Measurements from ENCODE around the gene TMC4. TPM values are rescaled to one million over a fixed set of nuclear protein-coding genes. Genes with fewer than 3 reads are reported as not detected.

Gene TMC4
- total and polyA plus RNA-seq, 2 experiments from 2014 or later, result 0.74 to 3.4 TPM

- no peak for DNase-seq (ENCODE audit: low read depth in 1 of 2, low spot score in 1 of 2)
- H3K27me3 ChIP-seq, result no peaks in the 10 kb centered on the region
- no peak overlapping the region for H3K4me3 ChIP-seq
- peaks cover 65% of the 10 kb centered on the region for H3K36me3 ChIP-seq
- H3K9me3 ChIP-seq (ENCODE audit: low read depth), result no peaks in the 10 kb centered on the region
- TF ChIP-seq CTCF (IDR thresholded peaks at IDR 0.05; ENCODE audit: low read depth, low read length), result no peak
- H3K27ac ChIP-seq, result no peak overlapping the region
- no peaks in the 10 kb centered on the region for H3K4me1 ChIP-seq (ENCODE audit: low read depth)
These were observed 20.7 kb downstream of the TMC4 start for GRCh38 chr19:54152267-54152666.

- Histone ChIP-seq H3K27me3 (no peaks in the 10 kb centered on the region), H3K9me3 (ENCODE audit: low read depth) (no peaks in the 10 kb centered on the region), H3K4me3 (no peak overlapping the region), H3K4me1 (ENCODE audit: low read depth) (no peaks in the 10 kb centered on the region), H3K27ac (no peak overlapping the region), H3K36me3 (peaks cover 69% of the 10 kb centered on the region)
- DNase-seq (ENCODE audit: low read depth in 1 of 2, low spot score in 1 of 2), result no peak
- TF ChIP-seq CTCF (IDR thresholded peaks at IDR 0.05; ENCODE audit: low read depth, low read length), result no peak
These were observed 21.5 kb downstream of the TMC4 start for GRCh38 chr19:54151362-54152035.

GRCh38 chr19:54149021-54149812 is 23.7 kb downstream of the TMC4 start:
- no peaks in the 10 kb centered on the region for H3K27me3 ChIP-seq
- no peak for DNase-seq (ENCODE audit: low read depth in 1 of 2, low spot score in 1 of 2)
- H3K4me1 ChIP-seq (ENCODE audit: low read depth), result no peaks in the 10 kb centered on the region
- H3K9me3 ChIP-seq (ENCODE audit: low read depth), result no peaks in the 10 kb centered on the region
- H3K27ac ChIP-seq, result no peak overlapping the region
- no peak for TF ChIP-seq CTCF (IDR thresholded peaks at IDR 0.05; ENCODE audit: low read depth, low read length)
- no peak overlapping the region for H3K4me3 ChIP-seq
- H3K36me3 ChIP-seq, result peaks cover 77% of the 10 kb centered on the region

GRCh38 chr19:54148158-54148557 is 24.8 kb downstream of the TMC4 start:
- H3K36me3 ChIP-seq, result peaks cover 77% of the 10 kb centered on the region
- H3K9me3 ChIP-seq (ENCODE audit: low read depth), result no peaks in the 10 kb centered on the region
- H3K4me1 ChIP-seq (ENCODE audit: low read depth), result no peaks in the 10 kb centered on the region
- no peak for TF ChIP-seq CTCF (IDR thresholded peaks at IDR 0.05; ENCODE audit: low read depth, low read length)
- no peak overlapping the region for H3K27ac ChIP-seq
- no peak for DNase-seq (ENCODE audit: low read depth in 1 of 2, low spot score in 1 of 2)
- H3K4me3 ChIP-seq, result no peak overlapping the region
- no peaks in the 10 kb centered on the region for H3K27me3 ChIP-seq

GRCh38 chr19:54147676-54148075 is 25.3 kb downstream of the TMC4 start:
- H3K4me3 ChIP-seq, result no peak overlapping the region
- H3K27me3 ChIP-seq, result no peaks in the 10 kb centered on the region
- H3K27ac ChIP-seq, result no peak overlapping the region
- no peaks in the 10 kb centered on the region for H3K9me3 ChIP-seq (ENCODE audit: low read depth)
- no peaks in the 10 kb centered on the region for H3K4me1 ChIP-seq (ENCODE audit: low read depth)
- H3K36me3 ChIP-seq, result peaks cover 77% of the 10 kb centered on the region
- peak in 1 of 2 donors; percentile 31 for DNase-seq (ENCODE audit: low read depth in 1 of 2, low spot score in 1 of 2)
- TF ChIP-seq CTCF (IDR thresholded peaks at IDR 0.05; ENCODE audit: low read depth, low read length), result no peak
